HG03520 (cell line): ENCODE results near the gene SPDEF.

Experiments used
- ATAC-seq: cut with Tn5 transposase; IDR thresholded peaks from one replicate; pipeline ENCODE4 v1.9.1; 2021; ENCODE audit warnings: mild to moderate bottlenecking, moderate library complexity; ENCODE audit not compliant: unreplicated experiment

SPDEF gene

GRCh38 chr6:34564181-34564580, 8.1 kb upstream of the SPDEF start:
- ATAC-seq: no peak

- ATAC-seq: no peak
Observed at GRCh38 chr6:34563513-34563870, 7.4 kb upstream of the SPDEF start.

DNA sequence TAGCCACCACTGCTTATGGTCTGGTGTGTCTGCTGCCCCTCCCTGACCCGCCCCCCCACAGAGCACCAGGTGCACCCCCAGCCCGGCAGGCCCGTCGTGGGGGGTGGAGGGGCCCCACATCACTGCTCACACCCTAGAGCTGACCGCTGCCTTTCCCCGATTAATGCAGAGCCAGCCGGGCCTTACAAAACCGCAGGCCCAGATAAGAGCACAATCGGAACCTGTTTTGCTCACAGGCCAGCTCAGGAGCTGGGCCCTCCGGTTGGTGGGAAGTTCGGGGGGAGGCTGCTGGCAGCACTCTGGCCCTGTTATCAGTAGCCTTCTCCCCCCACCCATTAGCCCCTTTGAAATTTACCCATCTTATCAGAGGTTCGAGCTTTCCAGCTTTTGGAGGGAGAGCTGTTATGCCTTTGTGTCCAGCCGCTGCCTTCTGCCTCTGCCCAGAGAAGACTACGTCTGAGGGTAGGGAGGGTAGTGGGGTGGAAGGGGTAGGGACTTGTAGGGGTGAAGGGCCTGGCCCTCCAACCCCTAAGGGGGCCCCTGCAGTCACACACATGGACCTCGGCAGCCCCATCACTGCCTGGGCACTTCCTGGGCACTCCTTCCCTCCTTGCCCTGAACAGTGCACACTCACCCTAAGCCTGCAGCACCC, 6.9 kb upstream of the SPDEF start:
- ATAC-seq: no peak

GRCh38 chr6:34562350-34562749, 6.2 kb upstream of the SPDEF start:
- ATAC-seq: no peak

- no peak for ATAC-seq
Observed at GRCh38 chr6:34561227-34561530, 5.0 kb upstream of the SPDEF start.

DNA sequence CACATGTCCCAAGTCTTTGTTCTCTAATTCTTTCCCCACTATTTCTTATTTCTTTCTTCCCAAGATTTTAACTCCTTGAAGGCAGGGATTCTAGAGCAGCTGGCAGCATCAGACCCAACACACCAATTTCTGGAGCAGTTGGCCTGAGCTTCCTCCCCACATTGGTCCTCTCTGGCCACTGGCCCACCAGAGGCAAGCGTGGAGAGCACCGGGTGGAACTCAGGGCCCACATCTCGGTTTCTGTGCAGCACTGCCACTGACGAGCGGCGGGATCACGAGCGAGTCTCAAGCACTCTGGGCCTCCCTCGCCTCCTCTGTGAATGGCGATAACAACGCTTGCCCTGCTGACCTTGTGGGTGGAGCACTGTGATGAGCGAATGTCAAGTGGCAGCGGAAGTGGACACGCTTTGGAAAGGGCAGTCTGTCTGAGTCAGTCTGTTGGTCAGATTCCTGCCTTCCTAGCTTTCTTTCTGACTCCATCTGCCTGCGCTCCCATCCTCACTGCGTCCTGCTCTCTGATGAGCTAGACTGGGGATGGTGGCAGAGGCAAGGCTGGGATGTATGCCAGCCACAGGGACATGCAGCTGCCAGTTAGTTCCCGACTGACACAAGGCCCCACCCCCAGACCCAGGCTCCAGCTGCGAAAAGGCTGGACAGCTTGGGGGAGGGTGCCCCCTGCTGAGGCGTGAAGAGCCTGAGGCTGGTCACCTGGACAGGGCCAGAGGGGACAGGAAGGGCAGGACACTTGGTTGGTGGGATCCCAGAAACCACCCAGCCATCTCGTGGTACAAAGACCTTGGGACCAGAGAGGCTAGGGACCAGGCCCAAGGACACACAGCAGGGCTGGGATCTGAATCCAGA, 4.5 kb upstream of the SPDEF start:
- no peak for ATAC-seq

DNA sequence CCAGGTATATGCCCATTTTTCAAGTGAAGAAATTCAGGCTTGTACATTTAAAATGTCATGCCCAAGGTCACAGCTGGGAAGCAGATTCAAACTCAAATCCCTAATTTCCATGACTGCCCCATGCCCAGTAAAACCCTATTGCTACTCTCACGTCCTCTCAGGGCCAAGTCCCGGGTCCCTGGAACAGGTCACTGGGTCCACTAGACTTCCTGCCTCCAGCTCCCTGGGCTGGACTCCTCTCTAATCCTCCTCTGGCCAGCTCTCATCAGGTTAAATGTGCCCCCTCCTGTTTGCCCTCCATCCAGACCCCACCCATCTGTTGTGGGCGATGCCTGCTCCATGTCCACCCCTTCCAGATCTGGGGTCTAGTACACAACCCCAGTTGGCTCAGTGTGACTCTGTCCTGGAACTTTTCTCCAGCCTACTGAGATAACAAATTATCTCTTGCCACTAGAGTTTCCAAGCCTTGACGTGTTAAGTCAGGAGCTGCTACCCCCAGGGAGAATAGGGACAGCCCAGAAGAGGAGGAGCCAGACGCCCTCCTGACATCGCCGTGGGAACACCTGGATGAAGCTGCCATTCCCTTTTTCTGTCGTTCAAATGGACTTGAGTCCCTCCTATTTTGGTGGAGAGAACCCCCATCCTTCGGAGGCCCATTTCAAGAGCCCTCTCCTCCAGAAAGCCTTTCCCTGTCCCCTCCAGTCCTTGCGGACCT, 3.7 kb upstream of the SPDEF start:
- ATAC-seq: no peak

DNA sequence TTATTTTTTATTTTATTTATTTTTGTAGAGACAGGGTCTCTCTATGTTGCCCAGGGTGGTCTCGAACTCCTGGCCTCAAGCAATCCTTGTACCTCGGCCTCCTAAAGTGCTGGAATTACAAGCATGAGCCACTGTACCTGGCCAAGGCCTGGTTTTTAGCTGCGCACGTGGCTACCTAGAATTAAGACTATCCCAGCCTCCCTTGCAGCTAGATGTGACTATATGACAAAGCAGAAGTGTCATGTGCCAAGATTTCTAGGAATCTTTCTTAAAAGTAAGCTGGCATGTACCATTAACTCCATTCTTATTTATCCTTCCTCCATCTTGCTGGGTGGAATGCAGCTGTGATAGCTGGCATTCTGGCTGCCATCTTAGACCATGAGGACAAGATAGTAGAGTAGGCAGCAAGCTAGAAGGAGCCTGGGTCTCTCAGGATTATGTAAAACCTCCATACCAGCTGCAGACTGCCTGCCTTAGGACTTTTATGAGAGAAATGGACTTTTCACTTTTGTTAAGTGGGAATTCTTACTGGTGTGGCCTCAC, 2.1 kb upstream of the SPDEF start:
- ATAC-seq: no peak

DNA sequence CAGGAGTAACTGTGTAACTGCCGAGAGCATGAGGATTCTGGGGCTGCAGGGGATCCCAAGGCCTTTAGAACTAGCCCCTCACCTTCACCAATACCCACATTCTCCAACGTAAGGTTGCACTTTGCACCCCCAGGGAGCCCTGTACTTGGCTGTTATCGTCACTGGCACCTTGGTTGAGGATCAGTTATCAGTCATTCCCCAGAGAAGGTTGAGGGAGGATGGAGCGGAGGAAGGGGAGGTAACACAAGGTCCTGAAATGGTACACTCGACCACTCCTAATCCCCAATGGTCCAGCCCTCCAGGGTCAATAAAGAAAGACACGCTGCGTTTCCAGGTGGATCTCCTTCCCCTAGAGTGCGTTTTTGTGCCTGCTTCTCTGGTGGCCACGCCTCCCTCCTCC, 1.1 kb upstream of the SPDEF start:
- no peak for ATAC-seq

GRCh38 chr6:34556493-34556892, 364 bp upstream of the SPDEF start:
- ATAC-seq: no peak

- no peak for ATAC-seq
Observed at GRCh38 chr6:34555328-34555727, 801 bp downstream of the SPDEF start.

GRCh38 chr6:34555007-34555322, 1.2 kb downstream of the SPDEF start:
- ATAC-seq: no peak

- ATAC-seq: no peak
Observed at GRCh38 chr6:34554291-34555006, 1.7 kb downstream of the SPDEF start.

DNA sequence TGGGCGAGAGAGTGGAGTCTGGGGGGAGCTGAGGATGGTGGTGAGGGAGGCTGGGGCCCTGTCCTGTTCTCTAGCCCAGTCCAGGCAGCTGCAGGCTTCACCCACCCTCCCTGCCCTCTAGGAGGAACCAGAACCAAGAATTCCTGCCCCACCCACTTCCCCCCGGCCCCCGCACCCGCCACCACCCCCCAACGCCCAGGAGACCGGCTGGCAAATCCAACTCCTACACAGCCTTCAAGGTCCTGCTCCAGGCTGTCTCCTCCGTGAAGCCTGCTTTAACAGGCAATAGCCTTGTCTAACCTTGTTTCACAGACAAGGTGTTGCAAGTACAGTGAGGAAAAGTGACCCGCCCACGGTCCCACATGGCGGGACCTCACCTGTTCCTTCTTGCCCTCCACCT, 2.4 kb downstream of the SPDEF start:
- ATAC-seq: no peak

GRCh38 chr6:34553146-34553545, 3.0 kb downstream of the SPDEF start:
- ATAC-seq: no peak

DNA sequence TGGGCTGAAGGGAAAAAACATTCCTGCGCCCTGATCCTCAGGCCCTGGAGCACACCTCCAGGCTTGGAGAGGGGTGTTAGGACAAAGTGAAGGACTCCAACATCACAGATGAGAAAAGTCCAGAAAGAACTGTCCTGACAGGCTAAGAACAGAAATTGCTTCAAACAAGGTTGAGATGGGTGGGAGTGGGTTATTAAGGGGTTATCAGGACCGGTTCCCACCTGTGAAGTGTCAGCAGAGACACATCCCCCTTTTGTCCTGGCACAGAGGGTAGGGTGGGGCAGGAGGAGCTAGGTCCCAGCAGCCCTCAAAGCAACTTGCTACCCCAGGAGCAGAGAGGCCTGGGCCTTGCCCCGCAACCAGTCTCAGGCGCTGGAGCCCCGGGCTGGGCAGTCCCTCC, 3.5 kb downstream of the SPDEF start:
- no peak for ATAC-seq

- ATAC-seq: no peak
Observed at GRCh38 chr6:34551720-34552119, 4.4 kb downstream of the SPDEF start.

DNA sequence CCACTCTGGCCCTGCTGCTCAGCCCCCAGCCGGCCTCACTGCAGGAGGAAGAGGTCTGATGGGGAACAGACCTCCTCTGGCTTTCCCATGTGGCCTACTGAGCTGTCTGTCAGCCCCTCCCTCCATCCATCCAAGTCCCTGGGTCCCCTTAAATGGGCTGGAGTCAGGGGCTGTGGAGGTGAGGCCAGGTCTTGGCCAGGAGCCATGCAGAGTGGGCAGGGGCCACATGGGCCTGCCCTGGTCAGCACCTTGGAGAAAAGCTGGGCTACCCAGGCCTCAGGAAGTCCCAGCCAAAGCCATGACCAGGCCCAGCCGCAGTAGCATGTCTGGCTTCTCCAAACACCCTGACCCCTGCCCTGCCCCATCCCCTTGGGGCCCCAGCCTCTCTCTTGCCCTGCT, 6.3 kb downstream of the SPDEF start:
- ATAC-seq: no peak

- ATAC-seq: no peak
Observed at GRCh38 chr6:34549026-34549803, 6.9 kb downstream of the SPDEF start.
